Activated naive CD4-positive, alpha-beta T cell treated with anti-CD3 and anti-CD28 coated beads for 36 hours (primary cell): Measurements from ENCODE around the gene RAB11FIP4. TPM values are rescaled to one million over a fixed set of nuclear protein-coding genes. Genes with fewer than 3 reads are reported as not detected.

Source experiments
- CTCF ChIA-PET: fragments of 350-600 bp; sonication (Branson Sonifier 250); formaldehyde crosslinking; loops from one replicate; lab custom pipeline; 2021; ENCODE audit warnings: antibody characterized with exemption; lab: Charles Lee
- DNase-seq: peaks from one replicate; pipeline ENCODE4 v3.0.0-alpha.2; 2020
- H3K27ac Mint-ChIP-seq: one replicate; pipeline ENCODE4 v1.8.0; 2021; ENCODE audit warnings: mild to moderate bottlenecking, mixed read lengths
- H3K27me3 Mint-ChIP-seq: one replicate; pipeline ENCODE4 v1.8.0; 2021; ENCODE audit warnings: low read depth, mixed read lengths
- H3K36me3 Mint-ChIP-seq: one replicate; pipeline ENCODE4 v1.8.0; 2021; ENCODE audit warnings: low read depth, mixed read lengths
- H3K4me1 Mint-ChIP-seq: one replicate; pipeline ENCODE4 v1.8.0; 2021; ENCODE audit warnings: low read depth, mixed read lengths
- H3K4me3 Mint-ChIP-seq: one replicate; pipeline ENCODE4 v1.8.0; 2021; ENCODE audit warnings: mild to moderate bottlenecking, moderate library complexity, mixed read lengths
- H3K9me3 Mint-ChIP-seq: one replicate; pipeline ENCODE4 v1.8.0; 2021; ENCODE audit warnings: mixed read lengths
- intact Hi-C: fragments of 100-400 bp; cut with micrococcal nuclease; formaldehyde crosslinking; loops from one replicate; pipeline ENCODE4 v1.15.1; 2023
- total RNA-seq, 2 experiments: library from RNA; stranded (reverse); gene quantifications; one replicate each; pipeline ENCODE4 v1.2.3, GENCODE V29; 2021

The RAB11FIP4 gene
- total RNA-seq, 2 experiments from 2014 or later, result 31.3 to 33.1 TPM

- intact Hi-C loops, result no loop called here
- DNase-seq, result no peak
- Mint-ChIP-seq H3K27me3 (no peaks in the 10 kb centered on the region), H3K9me3 (no peaks in the 10 kb centered on the region), H3K36me3 (peaks cover 8% of the 10 kb centered on the region), H3K27ac (no peak overlapping the region), H3K4me3 (no peak overlapping the region), H3K4me1 (peaks cover 12% of the 10 kb centered on the region)
- CTCF ChIA-PET, result interaction anchor here (0.6 to 1.3 kb wide), 4 partner anchors 10 to 311 kb away, joined by 3 to 6 read pairs (median 3); no protein-coding TSS in a partner anchor
Measured at GRCh38 chr17:31531336-31531980, 140.0 kb downstream of the RAB11FIP4 start.

GRCh38 chr17:31532081-31532480, 140.6 kb downstream of the RAB11FIP4 start:
- Mint-ChIP-seq H3K36me3 (peaks cover 8% of the 10 kb centered on the region), H3K4me3 (no peak overlapping the region), H3K4me1 (peaks cover 12% of the 10 kb centered on the region), H3K27ac (no peak overlapping the region), H3K27me3 (no peaks in the 10 kb centered on the region), H3K9me3 (no peaks in the 10 kb centered on the region)
- intact Hi-C loops, result no loop called here
- CTCF ChIA-PET, result no interaction called here
- no peak for DNase-seq

- no peak overlapping the region for H3K4me3 Mint-ChIP-seq
- no peak overlapping the region for H3K27ac Mint-ChIP-seq
- DNase-seq, result no peak
- H3K36me3 Mint-ChIP-seq, result peaks cover 8% of the 10 kb centered on the region
- intact Hi-C loops, result no loop called here
- H3K9me3 Mint-ChIP-seq, result no peaks in the 10 kb centered on the region
- H3K4me1 Mint-ChIP-seq, result peaks cover 12% of the 10 kb centered on the region
- CTCF ChIA-PET, result no interaction called here
- H3K27me3 Mint-ChIP-seq, result no peaks in the 10 kb centered on the region
Measured at GRCh38 chr17:31532526-31532925, 141.1 kb downstream of the RAB11FIP4 start.

- Mint-ChIP-seq H3K36me3 (peaks cover 8% of the 10 kb centered on the region), H3K27ac (no peak overlapping the region), H3K9me3 (no peaks in the 10 kb centered on the region), H3K4me3 (no peak overlapping the region), H3K27me3 (no peaks in the 10 kb centered on the region), H3K4me1 (peaks cover 12% of the 10 kb centered on the region)
- intact Hi-C loops, result no loop called here
- CTCF ChIA-PET, result interaction anchor here (0.7 to 2.4 kb wide), 7 partner anchors 8 to 308 kb away, joined by 3 to 13 read pairs (median 3); no protein-coding TSS in a partner anchor
- peak; percentile 49 for DNase-seq
Measured at GRCh38 chr17:31533546-31534155, 142.2 kb downstream of the RAB11FIP4 start.

GRCh38 chr17:31534223-31534888, 142.9 kb downstream of the RAB11FIP4 start:
- H3K36me3 Mint-ChIP-seq, result peaks cover 8% of the 10 kb centered on the region
- H3K4me1 Mint-ChIP-seq, result peaks cover 12% of the 10 kb centered on the region
- no peak overlapping the region for H3K4me3 Mint-ChIP-seq
- no peak for DNase-seq
- CTCF ChIA-PET, result interaction anchor here (0.7 to 2.4 kb wide), 13 partner anchors 9 to 308 kb away, joined by 3 to 13 read pairs (median 3); no protein-coding TSS in a partner anchor
- no peak overlapping the region for H3K27ac Mint-ChIP-seq
- no peaks in the 10 kb centered on the region for H3K27me3 Mint-ChIP-seq
- no peaks in the 10 kb centered on the region for H3K9me3 Mint-ChIP-seq
- intact Hi-C loops, result no loop called here

GRCh38 chr17:31535581-31535981, 144.1 kb downstream of the RAB11FIP4 start:
- H3K27ac Mint-ChIP-seq, result no peak overlapping the region
- H3K4me3 Mint-ChIP-seq, result no peak overlapping the region
- intact Hi-C loops, result loop anchor here (1.0 kb wide), 1 partner anchor 307 kb away; no protein-coding TSS in a partner anchor
- peaks cover 6% of the 10 kb centered on the region for H3K36me3 Mint-ChIP-seq
- CTCF ChIA-PET, result interaction anchor here (0.6 to 2.4 kb wide), 7 partner anchors 10 to 306 kb away, joined by 3 to 13 read pairs (median 6); no protein-coding TSS in a partner anchor
- no peaks in the 10 kb centered on the region for H3K27me3 Mint-ChIP-seq
- H3K9me3 Mint-ChIP-seq, result no peaks in the 10 kb centered on the region
- H3K4me1 Mint-ChIP-seq, result peaks cover 12% of the 10 kb centered on the region
- peak; percentile 83 for DNase-seq

- Mint-ChIP-seq H3K9me3 (no peaks in the 10 kb centered on the region), H3K36me3 (peaks cover 6% of the 10 kb centered on the region), H3K27me3 (no peaks in the 10 kb centered on the region), H3K27ac (no peak overlapping the region), H3K4me1 (peaks cover 12% of the 10 kb centered on the region), H3K4me3 (no peak overlapping the region)
- intact Hi-C loops, result no loop called here
- CTCF ChIA-PET, result no interaction called here
- DNase-seq, result no peak
Measured at GRCh38 chr17:31536451-31536850, 145.0 kb downstream of the RAB11FIP4 start.

- Mint-ChIP-seq H3K4me1 (peaks cover 12% of the 10 kb centered on the region), H3K27me3 (no peaks in the 10 kb centered on the region), H3K4me3 (no peak overlapping the region), H3K9me3 (no peaks in the 10 kb centered on the region), H3K36me3 (no peaks in the 10 kb centered on the region), H3K27ac (no peak overlapping the region)
- CTCF ChIA-PET, result no interaction called here
- intact Hi-C loops, result no loop called here
- no peak for DNase-seq
Measured at GRCh38 chr17:31537565-31538011, 146.1 kb downstream of the RAB11FIP4 start.

- no peak for DNase-seq
- peaks cover 11% of the 10 kb centered on the region for H3K4me1 Mint-ChIP-seq
Measured at GRCh38 chr17:31538080-31538762, 146.7 kb downstream of the RAB11FIP4 start.

GRCh38 chr17:31540602-31541307, 149.3 kb downstream of the RAB11FIP4 start:
- H3K9me3 Mint-ChIP-seq, result no peaks in the 10 kb centered on the region
- H3K36me3 Mint-ChIP-seq, result no peaks in the 10 kb centered on the region
- H3K4me1 Mint-ChIP-seq, result peaks cover 1% of the 10 kb centered on the region
- H3K27me3 Mint-ChIP-seq, result no peaks in the 10 kb centered on the region
- H3K27ac Mint-ChIP-seq, result no peak overlapping the region
- no peak overlapping the region for H3K4me3 Mint-ChIP-seq
- no peak for DNase-seq
- intact Hi-C loops, result no loop called here
- CTCF ChIA-PET, result interaction anchor here (1.1 kb wide), 2 partner anchors 13 to 104 kb away, joined by 3 to 8 read pairs; no protein-coding TSS in a partner anchor

More at GRCh38 chr17:31538080-31538762, 146.7 kb downstream of the RAB11FIP4 start:
- no peak overlapping the region for H3K4me3 Mint-ChIP-seq
- intact Hi-C loops, result no loop called here
- no peaks in the 10 kb centered on the region for H3K36me3 Mint-ChIP-seq
- H3K27ac Mint-ChIP-seq, result no peak overlapping the region
- CTCF ChIA-PET, result no interaction called here
- no peaks in the 10 kb centered on the region for H3K9me3 Mint-ChIP-seq
- H3K27me3 Mint-ChIP-seq, result no peaks in the 10 kb centered on the region

- intact Hi-C loops, result no loop called here
- no peaks in the 10 kb centered on the region for H3K9me3 Mint-ChIP-seq
- CTCF ChIA-PET, result interaction anchor here (0.5 to 1.1 kb wide), 3 partner anchors 13 to 736 kb away, joined by 3 to 8 read pairs (median 3); no protein-coding TSS in a partner anchor
Measured at GRCh38 chr17:31541559-31541958, 150.1 kb downstream of the RAB11FIP4 start.

More at GRCh38 chr17:31541559-31541958, 150.1 kb downstream of the RAB11FIP4 start:
- H3K27ac Mint-ChIP-seq, result no peak overlapping the region
- no peak for DNase-seq
- no peak overlapping the region for H3K4me3 Mint-ChIP-seq
- no peaks in the 10 kb centered on the region for H3K36me3 Mint-ChIP-seq
- no peaks in the 10 kb centered on the region for H3K4me1 Mint-ChIP-seq
- H3K27me3 Mint-ChIP-seq, result no peaks in the 10 kb centered on the region
